A673 (cell line): ENCODE measurements around the gene TSPAN10.

Source experiments
- EZH2 ChIP-seq: fragments of 200-600 bp; sonication (generic); IDR thresholded peaks from 2 replicates; pipeline ENCODE4 v1.6.1; 2017; ENCODE audit warnings: borderline replicate concordance, low read depth, mild to moderate bottlenecking, mixed read lengths, antibody characterized with exemption, low read length; ENCODE audit not compliant: poor library complexity, severe bottlenecking
- TF ChIP-seq, protein P1 (sequence below): fragments of 300-800, 200-600 bp; sonication (generic); conservative IDR thresholded peaks from 2 replicates; pipeline ENCODE4 v1.5.1; 2017; ENCODE audit warnings: low read depth, mild to moderate bottlenecking, antibody characterized with exemption, low read length, moderate library complexity, mixed read lengths

DNA sequence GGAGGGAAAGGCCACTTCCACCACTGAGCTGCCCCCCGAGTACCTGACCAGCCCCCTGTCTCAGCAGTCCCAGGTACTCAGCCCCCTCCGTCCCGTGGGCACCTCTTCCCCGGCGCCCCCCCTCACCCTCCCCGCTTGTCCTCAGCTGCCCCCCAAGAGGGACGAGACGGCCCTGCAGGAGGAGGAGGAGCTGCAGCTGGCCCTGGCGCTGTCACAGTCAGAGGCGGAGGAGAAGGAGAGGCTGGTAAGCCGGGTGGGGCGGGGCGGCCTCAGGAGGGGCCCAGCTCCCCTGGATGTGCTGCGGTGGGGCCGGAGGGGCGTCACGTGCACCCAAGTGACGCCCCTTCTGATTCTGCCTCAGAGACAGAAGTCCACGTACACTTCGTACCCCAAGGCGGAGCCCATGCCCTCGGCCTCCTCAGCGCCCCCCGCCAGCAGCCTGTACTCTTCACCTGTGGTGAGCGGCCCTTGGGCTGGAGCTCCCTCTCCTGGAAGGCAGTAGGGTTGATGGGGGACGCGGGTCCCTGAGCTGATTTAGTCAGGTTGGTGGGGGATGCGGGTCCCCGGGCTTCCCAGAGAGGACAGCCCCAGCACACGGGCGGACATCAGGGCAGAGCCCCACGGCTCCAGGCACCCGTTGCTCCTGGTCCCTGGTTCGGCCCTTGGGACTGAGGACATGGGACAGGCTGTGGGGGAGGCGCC, 56.7 kb downstream of the TSPAN10 start:
- TF ChIP-seq, protein P1, sequence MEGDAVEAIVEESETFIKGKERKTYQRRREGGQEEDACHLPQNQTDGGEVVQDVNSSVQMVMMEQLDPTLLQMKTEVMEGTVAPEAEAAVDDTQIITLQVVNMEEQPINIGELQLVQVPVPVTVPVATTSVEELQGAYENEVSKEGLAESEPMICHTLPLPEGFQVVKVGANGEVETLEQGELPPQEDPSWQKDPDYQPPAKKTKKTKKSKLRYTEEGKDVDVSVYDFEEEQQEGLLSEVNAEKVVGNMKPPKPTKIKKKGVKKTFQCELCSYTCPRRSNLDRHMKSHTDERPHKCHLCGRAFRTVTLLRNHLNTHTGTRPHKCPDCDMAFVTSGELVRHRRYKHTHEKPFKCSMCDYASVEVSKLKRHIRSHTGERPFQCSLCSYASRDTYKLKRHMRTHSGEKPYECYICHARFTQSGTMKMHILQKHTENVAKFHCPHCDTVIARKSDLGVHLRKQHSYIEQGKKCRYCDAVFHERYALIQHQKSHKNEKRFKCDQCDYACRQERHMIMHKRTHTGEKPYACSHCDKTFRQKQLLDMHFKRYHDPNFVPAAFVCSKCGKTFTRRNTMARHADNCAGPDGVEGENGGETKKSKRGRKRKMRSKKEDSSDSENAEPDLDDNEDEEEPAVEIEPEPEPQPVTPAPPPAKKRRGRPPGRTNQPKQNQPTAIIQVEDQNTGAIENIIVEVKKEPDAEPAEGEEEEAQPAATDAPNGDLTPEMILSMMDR, result no peak
- no peak for TF ChIP-seq EZH2
